A673 (cell line): ENCODE measurements around the gene OSTF1. TPM values are rescaled to one million over a fixed set of nuclear protein-coding genes. Genes with fewer than 3 reads are reported as not detected.
A peak's percentile ranks its signal among the peaks of the same experiment; 100 is the strongest.

Experiments used
- BruUV-seq: library from RNA; stranded (reverse); fragments of 400-500 nt; replicated peaks from 2 replicates; lab custom pipeline; 2021; lab: Mats Ljungman, UMichigan
- CTCF ChIA-PET: fragments of 300-600 bp; sonication (Branson Sonifier 250); formaldehyde crosslinking; loops from one replicate; lab custom pipeline; 2022; ENCODE audit warnings: antibody characterized with exemption; lab: Charles Lee
- POLR2A ChIA-PET: fragments of 300-600 bp; sonication (Branson Sonifier 250); formaldehyde crosslinking; loops from one replicate; lab custom pipeline; 2022; ENCODE audit warnings: antibody characterized with exemption; ENCODE audit not compliant: low non-redundant PET; lab: Charles Lee
- DNase-seq: peaks from one replicate; pipeline ENCODE4 v3.0.0-alpha.2; 2015; ENCODE audit warnings: low spot score
- H3K27ac ChIP-seq: fragments of 200-600 bp; sonication (generic); 2 replicates; pipeline ENCODE4 v1.5.1; 2016; ENCODE audit warnings: mixed run types, low read depth, mild to moderate bottlenecking, mixed read lengths, antibody characterized with exemption, low read length; ENCODE audit not compliant: poor library complexity, severe bottlenecking
- H3K27me3 ChIP-seq: fragments of 200-600 bp; sonication (generic); replicated peaks from 2 replicates; pipeline ENCODE4 v1.6.1; 2017; ENCODE audit warnings: mixed run types, low read depth, mild to moderate bottlenecking, mixed read lengths, antibody characterized with exemption, low read length; ENCODE audit not compliant: insufficient read depth, poor library complexity
- H3K36me3 ChIP-seq: fragments of 200-600 bp; sonication (generic); 2 replicates; pipeline ENCODE4 v1.6.1; 2016; ENCODE audit warnings: mixed run types, mild to moderate bottlenecking, mixed read lengths, antibody characterized with exemption, low read length; ENCODE audit not compliant: insufficient read depth, poor library complexity, severe bottlenecking
- H3K4me1 ChIP-seq: fragments of 200-600 bp; sonication (generic); 2 replicates; pipeline ENCODE4 v1.6.1; 2017; ENCODE audit warnings: mixed run types, mild to moderate bottlenecking, mixed read lengths, antibody characterized with exemption, low read length; ENCODE audit not compliant: insufficient read depth, poor library complexity, severe bottlenecking
- H3K4me3 ChIP-seq: fragments of 200-600 bp; sonication (generic); 2 replicates; pipeline ENCODE4 v1.5.1; 2016; ENCODE audit warnings: low read depth, mixed run types, mild to moderate bottlenecking, mixed read lengths, low read length; ENCODE audit not compliant: poor library complexity, severe bottlenecking
- H3K9me3 ChIP-seq: fragments of 200-600 bp; sonication (generic); 2 replicates; pipeline ENCODE4 v1.6.1; 2016; ENCODE audit warnings: mixed run types, low read depth, mild to moderate bottlenecking, mixed read lengths, antibody characterized with exemption, low read length; ENCODE audit not compliant: poor library complexity, severe bottlenecking
- CTCF ChIP-seq: fragments of 300-800, 200-600 bp; sonication (generic); conservative IDR thresholded peaks from 2 replicates; pipeline ENCODE4 v1.5.1; 2017; ENCODE audit warnings: low read depth, mild to moderate bottlenecking, antibody characterized with exemption, low read length, moderate library complexity, mixed read lengths
- EZH2 ChIP-seq: fragments of 200-600 bp; sonication (generic); IDR thresholded peaks from 2 replicates; pipeline ENCODE4 v1.6.1; 2017; ENCODE audit warnings: borderline replicate concordance, low read depth, mild to moderate bottlenecking, mixed read lengths, antibody characterized with exemption, low read length; ENCODE audit not compliant: poor library complexity, severe bottlenecking
- intact Hi-C: fragments of 100-400 bp; cut with micrococcal nuclease; formaldehyde crosslinking; loops from one replicate; pipeline ENCODE4 v1.10.0; 2022; ENCODE audit not compliant: unreplicated experiment
- total RNA-seq: library from RNA; stranded (reverse); gene quantifications from 2 replicates; pipeline ENCODE4 v1.2.3, GENCODE V29; 2021

Gene OSTF1
- total RNA-seq, 1 experiment from 2014 or later = 2.3 TPM

DNA sequence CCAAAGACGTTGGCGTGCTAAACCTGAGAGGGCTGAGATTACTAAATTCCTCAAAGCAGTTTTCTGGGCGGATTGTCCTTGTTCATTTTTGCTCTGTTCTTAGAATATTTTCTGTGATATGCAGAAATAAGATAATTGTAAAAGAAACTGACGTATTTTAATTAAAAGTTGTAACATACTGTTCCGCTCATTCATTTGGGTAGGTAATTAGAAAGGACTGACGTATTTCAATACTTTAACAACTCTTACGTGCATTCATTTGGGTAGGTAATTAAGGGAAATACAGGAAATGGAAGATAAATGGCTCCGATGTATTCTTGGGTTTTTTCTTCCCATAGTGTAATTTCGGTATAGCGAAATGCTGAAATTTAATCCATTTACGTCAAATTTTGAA, 1.1 kb downstream of the OSTF1 start:
- H3K4me1 ChIP-seq = peaks cover 7% of the 10 kb centered on the region
- H3K36me3 ChIP-seq = no peaks in the 10 kb centered on the region
- CTCF ChIA-PET = no interaction called here
- no peak for DNase-seq
- intact Hi-C loops = loop anchor here (10.0 kb wide), 3 partner anchors 145 to 515 kb away; partner anchors contain the start of gene TRPM6
- peak overlapping the region; percentile 81 for H3K4me3 ChIP-seq
- POLR2A ChIA-PET = no interaction called here
- no peak overlapping the region for H3K27ac ChIP-seq
- peaks cover 28% of the 10 kb centered on the region for H3K27me3 ChIP-seq
- TF ChIP-seq CTCF (no peak), EZH2 (no peak)
- H3K9me3 ChIP-seq = no peaks in the 10 kb centered on the region
- BruUV-seq = no TSS peak

GRCh38 chr9:75090579-75090978, 2.3 kb downstream of the OSTF1 start:
- no peaks in the 10 kb centered on the region for H3K36me3 ChIP-seq
- no peak for DNase-seq
- peaks cover 28% of the 10 kb centered on the region for H3K27me3 ChIP-seq
- H3K27ac ChIP-seq = no peak overlapping the region
- CTCF ChIA-PET = no interaction called here
- TF ChIP-seq EZH2 = no peak
- no peak for TF ChIP-seq CTCF
- H3K4me1 ChIP-seq = peaks cover 7% of the 10 kb centered on the region
- no TSS peak for BruUV-seq
- no peaks in the 10 kb centered on the region for H3K9me3 ChIP-seq
- H3K4me3 ChIP-seq = no peak overlapping the region
- intact Hi-C loops = no loop called here
- POLR2A ChIA-PET = no interaction called here

DNA sequence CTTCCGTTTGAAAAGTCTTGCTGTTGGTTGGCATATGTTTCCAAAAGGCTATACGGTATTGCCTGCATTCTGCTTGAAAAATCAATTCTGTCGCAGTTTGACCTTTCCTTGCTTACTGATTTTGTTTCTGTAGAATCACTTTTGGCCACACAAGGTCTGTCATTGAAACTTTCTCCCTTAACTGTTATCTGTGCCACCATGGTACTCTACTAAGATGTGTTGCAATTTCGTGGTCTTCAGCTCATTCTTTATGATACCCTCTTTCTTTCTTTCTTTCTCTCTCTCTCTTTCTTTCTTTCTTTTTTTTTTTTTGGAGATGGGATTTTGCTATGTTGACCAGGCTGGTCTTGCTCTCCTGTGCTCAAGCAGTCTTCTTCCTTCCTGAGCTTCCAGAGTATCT, 4.5 kb downstream of the OSTF1 start:
- intact Hi-C loops = no loop called here
- Histone ChIP-seq H3K4me1 (no peaks in the 10 kb centered on the region), H3K27me3 (peaks cover 28% of the 10 kb centered on the region), H3K4me3 (no peak overlapping the region), H3K27ac (no peak overlapping the region), H3K9me3 (no peaks in the 10 kb centered on the region), H3K36me3 (no peaks in the 10 kb centered on the region)
- CTCF ChIA-PET = no interaction called here
- BruUV-seq = no TSS peak
- no peak for DNase-seq
- POLR2A ChIA-PET = no interaction called here
- no peak for TF ChIP-seq CTCF
